ENCODE measurements around the gene SLC35D1.

DNA sequence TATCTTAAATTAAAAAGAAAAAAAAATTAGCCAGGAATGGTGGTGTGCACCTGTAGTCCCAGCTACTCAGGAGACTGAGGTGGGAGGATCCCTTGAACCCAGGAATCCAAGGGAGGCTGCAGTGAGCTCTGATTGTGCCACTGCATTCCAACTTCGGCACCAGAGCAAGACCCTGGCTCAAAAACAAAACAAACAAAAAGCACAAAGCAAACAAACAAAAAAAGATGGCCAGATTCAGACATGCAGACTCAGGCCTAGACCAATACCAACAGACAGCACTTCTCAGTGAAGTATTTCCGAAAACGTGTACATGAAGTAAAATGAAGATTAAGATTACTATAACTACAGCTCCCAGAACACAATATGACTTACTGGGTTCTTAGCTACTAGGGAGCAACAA is 10.6 kb downstream of the SLC35D1 start:
- TF ChIP-seq, protein P1, sequence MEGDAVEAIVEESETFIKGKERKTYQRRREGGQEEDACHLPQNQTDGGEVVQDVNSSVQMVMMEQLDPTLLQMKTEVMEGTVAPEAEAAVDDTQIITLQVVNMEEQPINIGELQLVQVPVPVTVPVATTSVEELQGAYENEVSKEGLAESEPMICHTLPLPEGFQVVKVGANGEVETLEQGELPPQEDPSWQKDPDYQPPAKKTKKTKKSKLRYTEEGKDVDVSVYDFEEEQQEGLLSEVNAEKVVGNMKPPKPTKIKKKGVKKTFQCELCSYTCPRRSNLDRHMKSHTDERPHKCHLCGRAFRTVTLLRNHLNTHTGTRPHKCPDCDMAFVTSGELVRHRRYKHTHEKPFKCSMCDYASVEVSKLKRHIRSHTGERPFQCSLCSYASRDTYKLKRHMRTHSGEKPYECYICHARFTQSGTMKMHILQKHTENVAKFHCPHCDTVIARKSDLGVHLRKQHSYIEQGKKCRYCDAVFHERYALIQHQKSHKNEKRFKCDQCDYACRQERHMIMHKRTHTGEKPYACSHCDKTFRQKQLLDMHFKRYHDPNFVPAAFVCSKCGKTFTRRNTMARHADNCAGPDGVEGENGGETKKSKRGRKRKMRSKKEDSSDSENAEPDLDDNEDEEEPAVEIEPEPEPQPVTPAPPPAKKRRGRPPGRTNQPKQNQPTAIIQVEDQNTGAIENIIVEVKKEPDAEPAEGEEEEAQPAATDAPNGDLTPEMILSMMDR (IDR thresholded peaks at IDR 0.05; ENCODE audit: poor library complexity), result no peak
- TF ChIP-seq EZH2 (IDR thresholded peaks at IDR 0.05; ENCODE audit: borderline replicate concordance), result no peak
- no peak for TF ChIP-seq EZH2phosphoT487 (IDR thresholded peaks at IDR 0.05; ENCODE audit: low read depth, severe bottlenecking, unreplicated experiment)

Measured in hepatocyte (in vitro differentiated cells).